Measurements from ENCODE around the gene AKAP17A. TPM values are rescaled to one million over a fixed set of nuclear protein-coding genes. Genes with fewer than 3 reads are reported as not detected.

Gene AKAP17A, protein sequence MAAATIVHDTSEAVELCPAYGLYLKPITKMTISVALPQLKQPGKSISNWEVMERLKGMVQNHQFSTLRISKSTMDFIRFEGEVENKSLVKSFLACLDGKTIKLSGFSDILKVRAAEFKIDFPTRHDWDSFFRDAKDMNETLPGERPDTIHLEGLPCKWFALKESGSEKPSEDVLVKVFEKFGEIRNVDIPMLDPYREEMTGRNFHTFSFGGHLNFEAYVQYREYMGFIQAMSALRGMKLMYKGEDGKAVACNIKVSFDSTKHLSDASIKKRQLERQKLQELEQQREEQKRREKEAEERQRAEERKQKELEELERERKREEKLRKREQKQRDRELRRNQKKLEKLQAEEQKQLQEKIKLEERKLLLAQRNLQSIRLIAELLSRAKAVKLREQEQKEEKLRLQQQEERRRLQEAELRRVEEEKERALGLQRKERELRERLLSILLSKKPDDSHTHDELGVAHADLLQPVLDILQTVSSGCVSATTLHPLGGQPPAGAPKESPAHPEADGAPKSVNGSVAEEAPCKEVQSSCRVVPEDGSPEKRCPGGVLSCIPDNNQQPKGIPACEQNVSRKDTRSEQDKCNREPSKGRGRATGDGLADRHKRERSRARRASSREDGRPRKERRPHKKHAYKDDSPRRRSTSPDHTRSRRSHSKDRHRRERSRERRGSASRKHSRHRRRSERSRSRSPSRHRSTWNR
- total RNA-seq: 10 to 100 TPM; 56.7 to 82.6 (median 63.1) TPM

DNA sequence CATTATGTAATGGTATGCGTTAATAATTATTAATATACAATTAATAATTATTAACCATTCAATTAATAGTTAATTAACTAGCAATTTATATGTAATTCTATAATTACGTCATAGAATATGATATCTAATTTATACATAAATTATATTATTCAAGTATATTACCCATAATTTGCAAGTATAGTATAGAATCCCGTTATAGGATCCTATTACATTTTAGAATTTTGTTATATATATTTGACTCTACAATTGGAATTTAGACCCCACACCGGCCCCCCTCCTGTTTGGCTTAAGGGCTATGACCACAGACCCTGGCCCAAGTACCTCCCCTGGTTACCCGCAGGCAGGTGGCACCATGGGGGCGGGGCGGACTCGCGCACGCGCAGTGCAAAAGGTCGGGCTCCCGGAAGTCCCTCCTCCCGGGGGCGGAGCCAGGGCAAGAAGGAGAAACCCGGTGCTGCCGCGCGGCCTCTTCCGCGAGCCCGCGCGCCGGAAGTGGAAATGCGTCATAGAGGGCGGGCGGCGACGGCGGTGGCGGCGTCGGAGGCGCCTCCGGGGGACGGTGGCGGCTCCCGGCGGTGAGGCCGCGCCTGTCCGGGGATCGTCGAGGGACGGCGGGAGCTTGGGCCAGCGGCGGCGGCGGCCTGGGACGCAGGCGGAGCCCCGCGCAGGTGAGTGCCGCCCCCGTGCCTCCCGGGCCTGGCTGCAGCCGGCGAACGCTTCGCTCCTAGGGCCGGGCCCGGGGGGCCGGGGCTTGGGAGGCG lies at the start of gene AKAP17A:
Gene AKAP17A (plus strand): TSS at position 503 of the 761 bp plus-strand sequence. CDS start 1,859 bp downstream, outside the sequence.
- Histone ChIP-seq H3K27ac (peak within 1 kb of the TSS; percentile 62 to 65 (median 62)), H3K36me3 (peaks cover 28% of the 10 kb centered on the region in 2 donors), H3K4me3 (replicated peaks in 1 of 3) (peak within 1 kb of the TSS; percentile 78 to 88 (median 87)), H3K9me3 (no peaks in the 10 kb centered on the region), H3K4me1 (peaks cover 4 to 10% of the 10 kb centered on the region in 2 donors), H3K27me3 (no peaks in the 10 kb centered on the region)
- peak in 1 of 2 donors; percentile 80 for TF ChIP-seq POLR2A (IDR thresholded peaks at IDR 0.05)
- TF ChIP-seq, protein P1, sequence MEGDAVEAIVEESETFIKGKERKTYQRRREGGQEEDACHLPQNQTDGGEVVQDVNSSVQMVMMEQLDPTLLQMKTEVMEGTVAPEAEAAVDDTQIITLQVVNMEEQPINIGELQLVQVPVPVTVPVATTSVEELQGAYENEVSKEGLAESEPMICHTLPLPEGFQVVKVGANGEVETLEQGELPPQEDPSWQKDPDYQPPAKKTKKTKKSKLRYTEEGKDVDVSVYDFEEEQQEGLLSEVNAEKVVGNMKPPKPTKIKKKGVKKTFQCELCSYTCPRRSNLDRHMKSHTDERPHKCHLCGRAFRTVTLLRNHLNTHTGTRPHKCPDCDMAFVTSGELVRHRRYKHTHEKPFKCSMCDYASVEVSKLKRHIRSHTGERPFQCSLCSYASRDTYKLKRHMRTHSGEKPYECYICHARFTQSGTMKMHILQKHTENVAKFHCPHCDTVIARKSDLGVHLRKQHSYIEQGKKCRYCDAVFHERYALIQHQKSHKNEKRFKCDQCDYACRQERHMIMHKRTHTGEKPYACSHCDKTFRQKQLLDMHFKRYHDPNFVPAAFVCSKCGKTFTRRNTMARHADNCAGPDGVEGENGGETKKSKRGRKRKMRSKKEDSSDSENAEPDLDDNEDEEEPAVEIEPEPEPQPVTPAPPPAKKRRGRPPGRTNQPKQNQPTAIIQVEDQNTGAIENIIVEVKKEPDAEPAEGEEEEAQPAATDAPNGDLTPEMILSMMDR (IDR thresholded peaks at IDR 0.05): peak in 1 of 6 experiments; percentile 5
- WGBS, 2 donors: 6 to 14% methylated on average over 6 to 17 of the region's 66 CpGs
- DNase-seq: peak; percentile 93 to 96
- intact Hi-C loops (cut with DNase I): loop anchor here (10.0 kb wide), 1 partner anchor 196 kb away; the partner anchor contains the start of gene SLC25A6

DNA sequence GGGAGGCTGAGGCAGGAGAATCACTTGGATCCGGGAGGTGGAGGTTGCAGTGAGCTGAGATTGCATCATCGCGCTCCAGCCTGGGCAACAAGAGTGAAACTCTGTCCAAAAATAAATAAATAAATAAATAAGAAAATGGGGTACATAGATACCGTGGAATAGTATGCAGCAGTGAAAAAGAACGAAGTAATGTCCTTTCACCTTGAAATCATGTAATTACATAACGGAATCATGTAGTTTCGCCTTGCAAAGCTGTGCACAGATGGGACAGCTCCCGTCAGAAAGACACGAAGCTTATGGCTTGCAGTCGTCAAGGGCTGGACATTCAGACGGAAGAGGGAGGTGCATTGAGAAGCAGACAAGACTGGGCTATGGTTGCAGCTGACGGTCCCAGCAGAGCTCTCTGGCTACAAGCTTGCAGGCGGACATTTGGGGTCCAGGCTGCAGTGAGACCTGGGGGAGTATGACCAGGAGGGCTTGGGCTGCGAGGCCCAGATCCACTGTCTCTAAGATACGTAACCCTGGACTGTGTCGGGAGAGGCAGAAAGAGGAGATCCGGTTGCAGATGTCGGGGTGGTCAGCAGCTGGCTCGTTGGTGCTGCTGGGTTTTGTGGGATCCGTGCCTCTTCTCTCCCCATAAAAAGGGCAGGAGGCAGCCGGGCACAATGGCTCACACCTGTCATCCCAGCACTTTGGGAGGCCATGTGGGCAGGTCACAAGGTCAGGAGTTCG lies 48.2 kb upstream of the AKAP17A start:
- TF ChIP-seq POLR2A (IDR thresholded peaks at IDR 0.05): no peak
- TF ChIP-seq, protein P1 (IDR thresholded peaks at IDR 0.05): no peak
- no peak for DNase-seq
- no peak overlapping the region for H3K4me3 ChIP-seq (replicated peaks in 1 of 3)
- H3K4me1 ChIP-seq: no peaks in the 10 kb centered on the region
- intact Hi-C loops (cut with DNase I): no loop called here
- WGBS, 2 donors: 94 to 95% methylated on average over 22 of the region's 22 CpGs
- H3K9me3 ChIP-seq: no peaks in the 10 kb centered on the region
- no peaks in the 10 kb centered on the region for H3K27me3 ChIP-seq
- no peaks in the 10 kb centered on the region for H3K36me3 ChIP-seq
- no peak overlapping the region for H3K27ac ChIP-seq

DNA sequence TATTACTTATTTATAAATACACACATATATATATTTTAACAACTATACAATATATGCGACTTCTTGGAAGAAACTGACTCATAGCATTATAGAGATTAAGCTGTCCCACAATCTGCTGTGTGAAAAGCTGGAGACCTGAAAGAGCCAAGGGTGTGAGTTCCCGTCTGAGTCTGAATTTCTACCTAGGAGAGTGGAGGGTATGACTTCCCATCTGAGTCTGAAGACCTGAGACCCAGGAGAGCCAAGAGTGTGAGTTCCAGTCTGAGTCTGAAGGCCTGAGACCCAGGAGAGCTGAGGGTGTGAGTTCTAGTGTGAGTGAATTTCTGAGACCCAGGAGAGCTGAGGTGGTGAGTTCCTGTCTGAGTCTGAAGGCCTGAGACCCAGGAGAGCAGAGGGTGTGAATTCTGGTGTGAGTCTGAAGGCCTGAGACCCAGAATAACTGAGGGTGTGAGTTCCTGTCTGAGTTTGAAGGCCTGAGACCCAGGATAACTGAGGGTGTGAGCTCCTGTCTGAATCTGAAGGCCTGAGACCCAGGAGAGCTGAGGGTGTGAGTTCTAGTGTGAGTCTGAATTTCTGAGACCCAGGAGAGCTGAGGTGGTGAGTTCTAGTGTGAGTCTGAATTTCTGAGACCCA lies 45.5 kb upstream of the AKAP17A start:
- Histone ChIP-seq H3K9me3 (no peaks in the 10 kb centered on the region), H3K36me3 (no peaks in the 10 kb centered on the region), H3K27ac (peak overlapping the region in 1 of 3 donors; percentile 34), H3K4me3 (replicated peaks in 1 of 3) (no peak overlapping the region), H3K4me1 (no peaks in the 10 kb centered on the region), H3K27me3 (no peaks in the 10 kb centered on the region)
- 88 to 97% methylated on average over 2 of the region's 2 CpGs for WGBS, 2 donors
- intact Hi-C loops (cut with DNase I): no loop called here
- no peak for DNase-seq
- TF ChIP-seq, protein P1 (IDR thresholded peaks at IDR 0.05): no peak
- TF ChIP-seq POLR2A (IDR thresholded peaks at IDR 0.05): no peak

DNA sequence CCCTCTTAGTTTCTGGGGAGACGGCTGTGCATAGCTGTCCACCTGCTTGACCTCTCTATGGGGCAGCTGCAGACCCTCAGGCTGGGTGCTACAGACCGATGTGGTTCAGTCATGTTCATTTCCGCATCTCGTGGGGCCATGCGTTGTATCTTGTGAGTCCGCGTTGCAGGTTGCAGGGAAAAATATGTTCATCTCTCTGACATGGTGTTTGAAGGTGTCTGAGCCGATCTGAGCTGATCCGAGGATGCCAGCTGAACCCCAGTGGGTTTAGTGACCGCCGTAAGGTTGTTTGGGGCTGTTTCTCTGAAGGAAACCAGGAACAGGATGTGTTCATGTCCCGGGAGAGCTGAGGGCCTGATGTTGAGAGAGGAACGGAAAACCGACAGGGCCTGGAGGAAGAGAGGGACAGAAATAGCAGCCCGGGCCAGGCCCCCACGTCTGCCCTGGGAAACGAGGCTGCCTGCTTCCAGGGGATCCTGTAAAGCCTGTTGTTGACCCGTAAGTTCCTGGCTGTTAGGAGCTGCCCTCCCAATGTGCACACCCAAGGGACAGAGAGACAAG lies 44.6 kb upstream of the AKAP17A start:
- Histone ChIP-seq H3K9me3 (no peaks in the 10 kb centered on the region), H3K4me1 (no peaks in the 10 kb centered on the region), H3K27me3 (no peaks in the 10 kb centered on the region), H3K36me3 (no peaks in the 10 kb centered on the region), H3K27ac (peak overlapping the region in 2 of 3 donors; percentile 30 to 34), H3K4me3 (replicated peaks in 1 of 3) (no peak overlapping the region)
- TF ChIP-seq POLR2A (IDR thresholded peaks at IDR 0.05): no peak
- TF ChIP-seq, protein P1 (IDR thresholded peaks at IDR 0.05): no peak
- intact Hi-C loops (cut with DNase I): no loop called here
- 70 to 76% methylated on average over 18 of the region's 18 CpGs for WGBS, 2 donors
- DNase-seq: peak in 1 of 2 donors; percentile 4

Data from thyroid gland (tissue), 4 donors.